Measurements from ENCODE around the gene BMS1.

BMS1 gene

DNA sequence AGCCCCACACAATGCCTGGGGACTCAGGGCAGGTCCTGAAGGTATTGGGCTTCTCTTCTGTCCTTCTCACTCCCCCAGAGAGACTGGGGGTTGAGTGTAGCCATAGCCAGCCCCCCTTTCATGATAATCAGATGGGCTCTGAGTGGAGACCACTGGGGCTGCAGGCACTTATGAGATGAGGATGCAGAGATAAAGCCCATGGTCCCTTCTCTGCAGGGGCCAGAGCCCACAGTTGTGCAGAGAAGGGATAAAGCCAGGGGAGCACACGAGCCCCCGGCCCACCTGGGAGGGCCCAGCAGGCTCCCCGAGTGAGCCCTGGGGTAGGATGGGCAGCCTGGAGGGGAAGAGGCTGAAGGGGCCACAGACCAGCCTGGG is 96.2 kb downstream of the BMS1 start:
- no peak for DNase-seq (ENCODE audit: low read depth, low spot score)
- no peak overlapping the region for H3K4me3 ChIP-seq (ENCODE audit: low read depth, low read length)
- in situ Hi-C loops (cut with HindIII; ENCODE audit: low sequenced_read_pairs): no loop called here
- TF ChIP-seq, protein P1, sequence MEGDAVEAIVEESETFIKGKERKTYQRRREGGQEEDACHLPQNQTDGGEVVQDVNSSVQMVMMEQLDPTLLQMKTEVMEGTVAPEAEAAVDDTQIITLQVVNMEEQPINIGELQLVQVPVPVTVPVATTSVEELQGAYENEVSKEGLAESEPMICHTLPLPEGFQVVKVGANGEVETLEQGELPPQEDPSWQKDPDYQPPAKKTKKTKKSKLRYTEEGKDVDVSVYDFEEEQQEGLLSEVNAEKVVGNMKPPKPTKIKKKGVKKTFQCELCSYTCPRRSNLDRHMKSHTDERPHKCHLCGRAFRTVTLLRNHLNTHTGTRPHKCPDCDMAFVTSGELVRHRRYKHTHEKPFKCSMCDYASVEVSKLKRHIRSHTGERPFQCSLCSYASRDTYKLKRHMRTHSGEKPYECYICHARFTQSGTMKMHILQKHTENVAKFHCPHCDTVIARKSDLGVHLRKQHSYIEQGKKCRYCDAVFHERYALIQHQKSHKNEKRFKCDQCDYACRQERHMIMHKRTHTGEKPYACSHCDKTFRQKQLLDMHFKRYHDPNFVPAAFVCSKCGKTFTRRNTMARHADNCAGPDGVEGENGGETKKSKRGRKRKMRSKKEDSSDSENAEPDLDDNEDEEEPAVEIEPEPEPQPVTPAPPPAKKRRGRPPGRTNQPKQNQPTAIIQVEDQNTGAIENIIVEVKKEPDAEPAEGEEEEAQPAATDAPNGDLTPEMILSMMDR (IDR thresholded peaks at IDR 0.05; ENCODE audit: low read depth, low read length): no peak

DNA sequence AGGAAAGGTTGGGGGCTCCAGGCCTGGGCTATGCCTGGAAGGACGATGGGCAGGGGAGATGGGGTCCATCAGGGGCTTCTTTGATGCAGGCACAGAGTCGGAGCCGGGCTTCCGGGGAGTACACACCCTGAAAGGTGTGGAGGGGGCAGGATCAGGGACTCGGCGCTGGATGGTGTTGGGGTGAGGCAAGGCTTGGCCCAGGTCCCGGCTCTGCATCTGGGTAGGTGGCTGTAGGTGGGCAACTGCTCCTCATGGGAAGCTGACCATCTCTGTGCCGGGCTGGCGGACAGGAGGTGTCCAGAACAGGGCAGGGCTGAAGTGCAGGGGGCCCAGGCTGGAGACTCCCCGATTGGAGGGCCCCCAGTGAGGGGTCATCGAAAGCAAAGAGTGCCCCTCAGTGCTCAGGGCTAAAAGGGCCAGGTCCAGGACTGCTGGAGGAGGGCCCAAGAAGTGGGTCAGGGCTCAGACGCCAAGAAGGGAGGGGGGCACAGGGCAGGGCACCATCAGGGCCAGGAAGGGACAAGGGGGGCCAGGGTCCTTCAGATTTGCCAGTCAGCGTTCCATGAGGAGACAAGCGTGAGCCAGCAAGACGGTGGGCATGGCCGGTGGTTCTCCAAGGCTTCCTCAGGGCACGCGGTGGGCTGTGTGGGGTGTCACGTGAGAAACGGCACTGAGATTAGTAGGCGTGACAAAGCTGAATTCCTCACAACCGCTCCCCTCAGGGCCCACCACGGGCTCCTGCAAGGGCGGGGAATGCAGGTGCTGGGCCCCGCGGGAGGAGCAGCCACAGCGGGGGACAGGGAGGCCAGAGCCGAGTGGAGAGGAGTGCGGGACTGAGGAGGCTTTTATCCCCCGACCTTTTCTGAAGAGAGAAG is 97.0 kb downstream of the BMS1 start:
- in situ Hi-C loops (cut with HindIII; ENCODE audit: low sequenced_read_pairs): no loop called here

DNA sequence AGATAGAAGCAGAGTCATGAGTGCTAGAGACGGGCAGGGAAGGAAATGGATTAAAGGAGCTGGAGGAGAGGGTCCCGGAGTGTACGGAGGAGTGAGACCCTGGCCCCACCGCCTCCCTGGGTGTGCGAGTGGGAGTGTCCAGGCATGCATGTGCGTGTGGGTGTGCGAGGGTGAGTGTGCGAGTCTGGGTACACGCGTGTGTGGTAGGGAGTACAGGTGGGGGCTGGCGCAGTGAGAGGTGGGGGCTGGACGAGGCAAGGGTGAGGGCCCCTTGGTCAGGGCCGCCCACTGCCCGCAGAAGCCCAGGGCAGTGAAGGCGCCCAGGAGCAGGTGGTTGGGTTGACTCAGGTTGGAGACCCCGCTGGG is 97.6 kb downstream of the BMS1 start:
- TF ChIP-seq, protein P1 (IDR thresholded peaks at IDR 0.05; ENCODE audit: low read depth, low read length): no peak
- no peak overlapping the region for H3K4me3 ChIP-seq (ENCODE audit: low read depth, low read length)
- DNase-seq (ENCODE audit: low read depth, low spot score): no peak
- in situ Hi-C loops (cut with HindIII; ENCODE audit: low sequenced_read_pairs): no loop called here

More for the DNA sequence above, 97.0 kb downstream of the BMS1 start:
- H3K4me3 ChIP-seq (ENCODE audit: low read depth, low read length): no peak overlapping the region
- no peak for DNase-seq (ENCODE audit: low read depth, low spot score)
- TF ChIP-seq, protein P1 (IDR thresholded peaks at IDR 0.05; ENCODE audit: low read depth, low read length): no peak

DNA sequence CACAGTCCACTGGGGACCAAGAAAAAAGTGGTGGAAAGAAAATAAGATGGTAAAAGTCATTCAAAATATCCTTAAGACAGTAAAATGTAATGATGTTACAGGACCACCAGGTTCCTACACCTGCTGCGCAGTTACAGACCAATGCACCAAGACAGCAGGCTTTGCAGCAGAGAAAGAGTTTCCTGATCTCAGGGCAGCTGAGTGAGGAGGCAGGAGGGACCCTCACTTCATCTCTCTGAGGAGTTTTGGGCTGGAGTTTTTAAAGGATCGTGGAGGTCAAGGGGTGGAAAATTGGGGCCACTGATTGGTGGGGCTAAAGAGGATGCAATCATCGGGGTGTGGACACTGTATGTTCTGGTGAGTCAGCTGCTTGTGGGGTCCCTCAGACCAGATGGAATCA is 100.0 kb downstream of the BMS1 start:
- H3K4me3 ChIP-seq (ENCODE audit: low read depth, low read length): no peak overlapping the region
- TF ChIP-seq, protein P1 (IDR thresholded peaks at IDR 0.05; ENCODE audit: low read depth, low read length): no peak
- in situ Hi-C loops (cut with HindIII; ENCODE audit: low sequenced_read_pairs): no loop called here
- no peak for DNase-seq (ENCODE audit: low read depth, low spot score)
